ENCODE results near the gene ZP4.

The ZP4 gene

GRCh38 chr1:237878406-237878805 is 12.3 kb downstream of the ZP4 start:
- Histone ChIP-seq H3K27me3 (ENCODE audit: low read depth, low read length) (no peaks in the 10 kb centered on the region), H3K4me1 (ENCODE audit: control insufficient read depth in 1 of 2, insufficient read depth in 2 of 2, low read length in 2 of 2) (no peaks in the 10 kb centered on the region), H3K36me3 (ENCODE audit: control insufficient read depth in 1 of 2, insufficient read depth in 2 of 2, low read length in 2 of 2) (no peaks in the 10 kb centered on the region), H3K9me3 (ENCODE audit: control insufficient read depth in 1 of 2, low read length in 2 of 2) (no peaks in the 10 kb centered on the region), H3K4me3 (ENCODE audit: low read depth in 1 of 2, low read length in 2 of 2) (no peak overlapping the region), H3K27ac (ENCODE audit: low read length) (no peak overlapping the region)

- Histone ChIP-seq H3K27ac (ENCODE audit: low read length) (no peak overlapping the region), H3K36me3 (ENCODE audit: control insufficient read depth in 1 of 2, insufficient read depth in 2 of 2, low read length in 2 of 2) (no peaks in the 10 kb centered on the region), H3K27me3 (ENCODE audit: low read depth, low read length) (no peaks in the 10 kb centered on the region), H3K4me3 (ENCODE audit: low read depth in 1 of 2, low read length in 2 of 2) (no peak overlapping the region), H3K4me1 (ENCODE audit: control insufficient read depth in 1 of 2, insufficient read depth in 2 of 2, low read length in 2 of 2) (no peaks in the 10 kb centered on the region), H3K9me3 (ENCODE audit: control insufficient read depth in 1 of 2, low read length in 2 of 2) (no peaks in the 10 kb centered on the region)
Observed at GRCh38 chr1:237877631-237878030, 13.1 kb downstream of the ZP4 start.

- no peak overlapping the region for H3K4me3 ChIP-seq (ENCODE audit: low read depth in 1 of 2, low read length in 2 of 2)
- H3K27ac ChIP-seq (ENCODE audit: low read length): no peak overlapping the region
- H3K4me1 ChIP-seq (ENCODE audit: control insufficient read depth in 1 of 2, insufficient read depth in 2 of 2, low read length in 2 of 2): no peaks in the 10 kb centered on the region
- no peaks in the 10 kb centered on the region for H3K36me3 ChIP-seq (ENCODE audit: control insufficient read depth in 1 of 2, insufficient read depth in 2 of 2, low read length in 2 of 2)
- no peaks in the 10 kb centered on the region for H3K27me3 ChIP-seq (ENCODE audit: low read depth, low read length)
- no peaks in the 10 kb centered on the region for H3K9me3 ChIP-seq (ENCODE audit: control insufficient read depth in 1 of 2, low read length in 2 of 2)
Observed at GRCh38 chr1:237875291-237875690, 15.4 kb downstream of the ZP4 start.

- Histone ChIP-seq H3K36me3 (ENCODE audit: control insufficient read depth in 1 of 2, insufficient read depth in 2 of 2, low read length in 2 of 2) (no peaks in the 10 kb centered on the region), H3K4me3 (ENCODE audit: low read depth in 1 of 2, low read length in 2 of 2) (no peak overlapping the region), H3K9me3 (ENCODE audit: control insufficient read depth in 1 of 2, low read length in 2 of 2) (no peaks in the 10 kb centered on the region), H3K27me3 (ENCODE audit: low read depth, low read length) (no peaks in the 10 kb centered on the region), H3K27ac (ENCODE audit: low read length) (no peak overlapping the region), H3K4me1 (ENCODE audit: control insufficient read depth in 1 of 2, insufficient read depth in 2 of 2, low read length in 2 of 2) (no peaks in the 10 kb centered on the region)
Observed at GRCh38 chr1:237873487-237874211, 17.1 kb downstream of the ZP4 start.

GRCh38 chr1:237868817-237869600 is 21.7 kb downstream of the ZP4 start:
- Histone ChIP-seq H3K4me1 (ENCODE audit: control insufficient read depth in 1 of 2, insufficient read depth in 2 of 2, low read length in 2 of 2) (peaks cover 0 to 3% of the 10 kb centered on the region in 2 donors), H3K4me3 (ENCODE audit: low read depth in 1 of 2, low read length in 2 of 2) (no peak overlapping the region), H3K27me3 (ENCODE audit: low read depth, low read length) (no peaks in the 10 kb centered on the region), H3K9me3 (ENCODE audit: control insufficient read depth in 1 of 2, low read length in 2 of 2) (no peaks in the 10 kb centered on the region), H3K36me3 (ENCODE audit: control insufficient read depth in 1 of 2, insufficient read depth in 2 of 2, low read length in 2 of 2) (no peaks in the 10 kb centered on the region), H3K27ac (ENCODE audit: low read length) (no peak overlapping the region)

GRCh38 chr1:237867380-237867888 is 23.3 kb downstream of the ZP4 start:
- no peak overlapping the region for H3K27ac ChIP-seq (ENCODE audit: low read length)
- H3K9me3 ChIP-seq (ENCODE audit: control insufficient read depth in 1 of 2, low read length in 2 of 2): no peaks in the 10 kb centered on the region
- no peaks in the 10 kb centered on the region for H3K36me3 ChIP-seq (ENCODE audit: control insufficient read depth in 1 of 2, insufficient read depth in 2 of 2, low read length in 2 of 2)
- H3K4me3 ChIP-seq (ENCODE audit: low read depth in 1 of 2, low read length in 2 of 2): no peak overlapping the region
- peaks cover 0 to 3% of the 10 kb centered on the region in 2 donors for H3K4me1 ChIP-seq (ENCODE audit: control insufficient read depth in 1 of 2, insufficient read depth in 2 of 2, low read length in 2 of 2)
- no peaks in the 10 kb centered on the region for H3K27me3 ChIP-seq (ENCODE audit: low read depth, low read length)

GRCh38 chr1:237864338-237865244 is 26.1 kb downstream of the ZP4 start:
- peak overlapping the region in 1 of 2 donors; percentile 16 for H3K4me3 ChIP-seq (ENCODE audit: low read depth in 1 of 2, low read length in 2 of 2)
- H3K36me3 ChIP-seq (ENCODE audit: control insufficient read depth in 1 of 2, insufficient read depth in 2 of 2, low read length in 2 of 2): no peaks in the 10 kb centered on the region

GRCh38 chr1:237863234-237863633 is 27.5 kb downstream of the ZP4 start:
- H3K27me3 ChIP-seq (ENCODE audit: low read depth, low read length): no peaks in the 10 kb centered on the region
- H3K9me3 ChIP-seq (ENCODE audit: control insufficient read depth in 1 of 2, low read length in 2 of 2): no peaks in the 10 kb centered on the region
- no peaks in the 10 kb centered on the region for H3K36me3 ChIP-seq (ENCODE audit: control insufficient read depth in 1 of 2, insufficient read depth in 2 of 2, low read length in 2 of 2)
- H3K4me1 ChIP-seq (ENCODE audit: control insufficient read depth in 1 of 2, insufficient read depth in 2 of 2, low read length in 2 of 2): peaks cover 0 to 3% of the 10 kb centered on the region in 2 donors
- H3K4me3 ChIP-seq (ENCODE audit: low read depth in 1 of 2, low read length in 2 of 2): no peak overlapping the region
- H3K27ac ChIP-seq (ENCODE audit: low read length): no peak overlapping the region

More at GRCh38 chr1:237864338-237865244, 26.1 kb downstream of the ZP4 start:
- H3K9me3 ChIP-seq (ENCODE audit: control insufficient read depth in 1 of 2, low read length in 2 of 2): no peaks in the 10 kb centered on the region
- H3K4me1 ChIP-seq (ENCODE audit: control insufficient read depth in 1 of 2, insufficient read depth in 2 of 2, low read length in 2 of 2): peaks cover 0 to 3% of the 10 kb centered on the region in 2 donors
- H3K27ac ChIP-seq (ENCODE audit: low read length): no peak overlapping the region
- no peaks in the 10 kb centered on the region for H3K27me3 ChIP-seq (ENCODE audit: low read depth, low read length)

- Histone ChIP-seq H3K4me1 (ENCODE audit: control insufficient read depth in 1 of 2, insufficient read depth in 2 of 2, low read length in 2 of 2) (peaks cover 0 to 3% of the 10 kb centered on the region in 2 donors), H3K27ac (ENCODE audit: low read length) (no peak overlapping the region), H3K9me3 (ENCODE audit: control insufficient read depth in 1 of 2, low read length in 2 of 2) (no peaks in the 10 kb centered on the region), H3K4me3 (ENCODE audit: low read depth in 1 of 2, low read length in 2 of 2) (no peak overlapping the region), H3K27me3 (ENCODE audit: low read depth, low read length) (no peaks in the 10 kb centered on the region), H3K36me3 (ENCODE audit: control insufficient read depth in 1 of 2, insufficient read depth in 2 of 2, low read length in 2 of 2) (no peaks in the 10 kb centered on the region)
Observed at GRCh38 chr1:237861944-237862343, 28.8 kb downstream of the ZP4 start.

GRCh38 chr1:237858992-237859391 is 31.7 kb downstream of the ZP4 start:
- Histone ChIP-seq H3K9me3 (ENCODE audit: control insufficient read depth in 1 of 2, low read length in 2 of 2) (no peaks in the 10 kb centered on the region), H3K27ac (ENCODE audit: low read length) (no peak overlapping the region), H3K36me3 (ENCODE audit: control insufficient read depth in 1 of 2, insufficient read depth in 2 of 2, low read length in 2 of 2) (no peaks in the 10 kb centered on the region), H3K27me3 (ENCODE audit: low read depth, low read length) (no peaks in the 10 kb centered on the region), H3K4me1 (ENCODE audit: control insufficient read depth in 1 of 2, insufficient read depth in 2 of 2, low read length in 2 of 2) (no peaks in the 10 kb centered on the region), H3K4me3 (ENCODE audit: low read depth in 1 of 2, low read length in 2 of 2) (no peak overlapping the region)

- no peak overlapping the region for H3K27ac ChIP-seq (ENCODE audit: low read length)
- no peaks in the 10 kb centered on the region for H3K9me3 ChIP-seq (ENCODE audit: control insufficient read depth in 1 of 2, low read length in 2 of 2)
- H3K4me1 ChIP-seq (ENCODE audit: control insufficient read depth in 1 of 2, insufficient read depth in 2 of 2, low read length in 2 of 2): no peaks in the 10 kb centered on the region
- H3K27me3 ChIP-seq (ENCODE audit: low read depth, low read length): no peaks in the 10 kb centered on the region
- H3K4me3 ChIP-seq (ENCODE audit: low read depth in 1 of 2, low read length in 2 of 2): no peak overlapping the region
- no peaks in the 10 kb centered on the region for H3K36me3 ChIP-seq (ENCODE audit: control insufficient read depth in 1 of 2, insufficient read depth in 2 of 2, low read length in 2 of 2)
Observed at GRCh38 chr1:237857455-237857854, 33.3 kb downstream of the ZP4 start.
